GM12878 (cell line): ENCODE data around the gene PLP1. TPM values are rescaled to one million over a fixed set of nuclear protein-coding genes. Genes with fewer than 3 reads are reported as not detected.
"Not testable (repeated sequence)": the region's sequence is repeated elsewhere in the genome, so short reads cannot be mapped to it uniquely, and the experiment has no call there.

Experiments used
- ATAC-seq: fragments of 200-7000 bp; cut with Tn5 transposase; 3 replicates; pipeline ENCODE4 v1.9.1; 2020; ENCODE audit warnings: mild to moderate bottlenecking, moderate library complexity
- BruUV-seq: library from RNA; stranded (reverse); fragments of 400-500 nt; replicated peaks from 2 replicates; lab custom pipeline; 2021; lab: Mats Ljungman, UMichigan
- CTCF ChIA-PET: fragments of 300-600 bp; sonication (Branson Sonifier 250); formaldehyde crosslinking; extraction: SDS; loops from one replicate; lab custom pipeline; 2021; ENCODE audit warnings: inconsistent platforms; lab: Yijun Ruan, JAX
- POLR2A ChIA-PET: fragments of 350-600 bp; formaldehyde crosslinking; extraction: SDS; loops from one replicate; lab custom pipeline; 2021; ENCODE audit warnings: inconsistent platforms; lab: Charles Lee
- RAD21 ChIA-PET: fragments of 300-600 bp; sonication (Branson Sonifier 250); formaldehyde crosslinking; loops from one replicate; lab custom pipeline; 2023; ENCODE audit warnings: antibody characterized with exemption; ENCODE audit not compliant: unreplicated experiment; lab: Charles Lee
- SMC1A ChIA-PET: fragments of 300-600 bp; sonication (Branson Sonifier 250); formaldehyde crosslinking; loops from one replicate; lab custom pipeline; 2023; ENCODE audit not compliant: unreplicated experiment, uncharacterized antibody; lab: Charles Lee
- DNase-seq: peaks from one replicate; pipeline ENCODE4 v3.0.0-alpha.2; 2011; ENCODE audit warnings: low read depth, low spot score
- FAIRE-seq: peaks from 3 replicates; lab custom pipeline; 2011; peaks lifted over from hg19 to GRCh38; lab: Jason Lieb, UNC
- H2AFZ ChIP-seq: 2 replicates; pipeline ENCODE4 v1.6.0; 2011; ENCODE audit warnings: low read depth, low read length, control low read depth; ENCODE audit not compliant: control insufficient read depth
- H3K27ac ChIP-seq: 2 replicates; pipeline ENCODE4 v1.5.1; 2011; ENCODE audit warnings: control low read depth; ENCODE audit not compliant: control insufficient read depth, insufficient read depth
- H3K27me3 ChIP-seq, 2 experiments: replicated peaks in 1 of 2; 2 replicates each; pipeline versions ENCODE4 v1.6.0 to v1.6.1; 2011; ENCODE audit warnings: low read length in 1 of 2; ENCODE audit not compliant: control insufficient read depth in 2 of 2, insufficient read depth in 2 of 2
- H3K36me3 ChIP-seq, 2 experiments: 2 replicates each; pipeline ENCODE4 v1.5.1; 2011; ENCODE audit warnings: low read length in 1 of 2; ENCODE audit not compliant: control insufficient read depth in 2 of 2, insufficient read depth in 2 of 2
- H3K4me1 ChIP-seq: 2 replicates; pipeline ENCODE4 v1.6.1; 2011; ENCODE audit warnings: mild to moderate bottlenecking, low read length, moderate library complexity, mixed read lengths; ENCODE audit not compliant: control insufficient read depth, insufficient read depth
- H3K4me2 ChIP-seq: 2 replicates; pipeline ENCODE4 v1.6.0; 2011; ENCODE audit warnings: control low read depth; ENCODE audit not compliant: control insufficient read depth, insufficient read depth
- H3K4me3 ChIP-seq: fragments of 200-600 bp; sonication (generic); 2 replicates; pipeline ENCODE4 v1.5.1; 2016
- H3K79me2 ChIP-seq: 2 replicates; pipeline ENCODE4 v1.6.0; 2011; ENCODE audit warnings: low read length; ENCODE audit not compliant: control insufficient read depth, insufficient read depth
- H3K9ac ChIP-seq: 2 replicates; pipeline ENCODE4 v1.8.0; 2011; ENCODE audit warnings: low read length, control low read depth, mixed read lengths; ENCODE audit not compliant: control insufficient read depth, insufficient read depth
- H3K9me3 ChIP-seq: replicated peaks from 3 replicates; pipeline ENCODE4 v1.5.1; 2011; ENCODE audit warnings: mild to moderate bottlenecking, low read length; ENCODE audit not compliant: control insufficient read depth, insufficient read depth
- H4K20me1 ChIP-seq: 2 replicates; pipeline ENCODE4 v1.6.0; 2011; ENCODE audit not compliant: control insufficient read depth, insufficient read depth
- ESRRA ChIP-seq: IDR thresholded peaks from 2 replicates; pipeline ENCODE4 v1.6.1; 2012; ENCODE audit warnings: mild to moderate bottlenecking, low read length, improper control_type of control experiment
- FOS ChIP-seq: IDR thresholded peaks from 3 replicates; pipeline ENCODE4 v1.6.1; 2011; ENCODE audit warnings: borderline replicate concordance; ENCODE audit not compliant: insufficient read length; ENCODE audit errors: extremely low read depth
- MEF2A ChIP-seq: IDR thresholded peaks from 2 replicates; pipeline ENCODE4 v1.6.1; 2011; ENCODE audit warnings: low read depth, mild to moderate bottlenecking, low read length, moderate library complexity; ENCODE audit not compliant: insufficient read depth
- NFYB ChIP-seq: IDR thresholded peaks from 2 replicates; pipeline ENCODE4 v1.6.1; 2011; ENCODE audit warnings: low read depth, mild to moderate bottlenecking, low read length, improper control_type of control experiment, moderate library complexity; ENCODE audit not compliant: insufficient read depth
- PAX8 ChIP-seq: fragments of 450-650 bp; IDR thresholded peaks from 2 replicates; pipeline ENCODE4 v1.6.1; 2017; ENCODE audit warnings: mild to moderate bottlenecking, moderate library complexity
- STAT1 ChIP-seq: fragments of 450-650 bp; conservative IDR thresholded peaks from 2 replicates; pipeline ENCODE4 v1.6.1; 2014; ENCODE audit warnings: antibody characterized with exemption, mild to moderate bottlenecking
- YBX1 ChIP-seq: fragments of 450-650 bp; IDR thresholded peaks from 2 replicates; pipeline ENCODE4 v1.6.1; 2016; ENCODE audit warnings: antibody characterized with exemption
- WGBS: methylation state at CpG from one replicate; pipeline ENCODE4 v1.1.6; 2016; ENCODE audit warnings: low lambda C conversion rate; ENCODE audit not compliant: insufficient replicate concordance, insufficient coverage; ENCODE audit errors: missing lambda C conversion rate; 5-methylcytosine and 5-hydroxymethylcytosine counted together
- in situ Hi-C: fragments of 300-500 bp; cut with MboI; formaldehyde crosslinking; loops from 9 replicates; pipeline ENCODE4 v1.14.3; 2018; ENCODE audit warnings: mixed read lengths
- intact Hi-C: fragments of 100-400 bp; cut with micrococcal nuclease; formaldehyde crosslinking; loops from one replicate; pipeline ENCODE4 v1.14.2; 2022; ENCODE audit not compliant: unreplicated experiment
- polyA plus RNA-seq, 11 experiments: library from polyadenylated mRNA; depleted of rRNA in 4 of 11; unstranded in 6 of 11; stranded (reverse) in 5 of 11; fragments of >200 nt; fragmentation: Nextera tagmentation in 4 of 11; fragmentation: Illumina TruSeq in 1 of 11; extraction: Ambion mirVana in 4 of 11; extraction: Trizol in 1 of 11; gene quantifications; 1 replicate in 1 of 11; 2 replicates in 10 of 11; pipeline versions ENCODE4 v1.2.1 to v1.2.3, GENCODE V29; 2011 to 2016; ENCODE audit warnings: inconsistent platforms in 2 of 11, missing spikeins in 2 of 11, low read depth in 1 of 11
- total RNA-seq, 4 experiments: library from RNA; depleted of rRNA in 3 of 4; stranded (reverse); fragments of >200 nt in 3 of 4; fragmentation: Illumina TruSeq in 1 of 4; extraction: Trizol in 1 of 4; gene quantifications; 2 replicates each; pipeline versions ENCODE4 v1.2.1 to v1.2.3, GENCODE V29; 2013 to 2021

The PLP1 gene
- total and polyA plus RNA-seq, 10 of the 15 experiments (the other 5 are each of a cell fraction or from before 2014, with no cell fraction given): not detected

GRCh38 chrX:103756736-103757135, 19.9 kb upstream of the PLP1 start (continued):
- TF ChIP-seq FOS (no peak), NFYB (no peak), STAT1 (no peak), PAX8 (no peak), ESRRA (no peak)

DNA sequence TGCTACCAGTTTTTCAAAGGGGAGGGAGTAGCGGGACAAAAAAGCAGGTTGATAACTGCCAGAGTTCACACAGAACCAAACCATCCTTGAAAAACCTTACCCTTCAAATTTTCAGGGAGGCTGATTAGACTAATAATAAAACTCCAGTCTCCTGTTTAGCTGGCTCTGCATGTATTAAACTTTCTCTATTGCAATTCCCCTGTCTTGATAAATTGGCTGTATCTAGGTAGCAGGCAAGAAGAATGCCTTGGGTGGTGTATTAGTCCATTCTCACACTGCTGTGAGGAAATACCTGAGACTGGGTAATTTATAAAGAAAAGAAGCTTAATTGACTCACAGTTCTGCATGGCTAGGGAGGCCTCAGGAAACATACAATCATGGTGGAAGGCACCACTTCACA, 18.1 kb upstream of the PLP1 start:
- RAD21 ChIA-PET: no interaction called here
- Histone ChIP-seq H3K4me2 (no peak overlapping the region), H3K27ac (no peak overlapping the region), H3K9me3 (no peaks in the 10 kb centered on the region), H3K79me2 (no peaks in the 10 kb centered on the region)
- intact Hi-C loops: no loop called here
- DNase-seq (no peak), ATAC-seq (no peak)
- WGBS: 55% methylated on average over 1 of the region's 1 CpG
- SMC1A ChIA-PET: no interaction called here
- TF ChIP-seq MEF2A (no peak), YBX1 (no peak)
- TF ChIP-seq, all 136 proteins: peak for 0
- BruUV-seq: no TSS peak
- in situ Hi-C loops: no loop called here
- CTCF ChIA-PET: no interaction called here
- no peak for FAIRE-seq
- H3K36me3 ChIP-seq: no peaks in the 10 kb centered on the region
- no peak overlapping the region for H3K4me3 ChIP-seq
- H3K4me1 ChIP-seq: no peaks in the 10 kb centered on the region
- no peak overlapping the region for H3K9ac ChIP-seq
- H4K20me1 ChIP-seq: no peaks in the 10 kb centered on the region
- H2AFZ ChIP-seq: no peak overlapping the region
- POLR2A ChIA-PET: no interaction called here
- no peaks in the 10 kb centered on the region; a peak in 1 of 4 replicates for H3K27me3 ChIP-seq

- H3K27ac ChIP-seq, DNase-seq, FAIRE-seq, H3K9me3 ChIP-seq, in situ Hi-C loops, H3K4me2 ChIP-seq, BruUV-seq, intact Hi-C loops, POLR2A ChIA-PET, H3K4me3 ChIP-seq, SMC1A ChIA-PET, H3K4me1 ChIP-seq, CTCF ChIA-PET, H2AFZ ChIP-seq, ATAC-seq, RAD21 ChIA-PET, H3K27me3 ChIP-seq, H3K79me2 ChIP-seq, H4K20me1 ChIP-seq, H3K36me3 ChIP-seq, H3K9ac ChIP-seq: not testable (repeated sequence)
- WGBS: 22% methylated on average over 5 of the region's 5 CpGs
Observed at GRCh38 chrX:103763541-103763940, 13.1 kb upstream of the PLP1 start.

DNA sequence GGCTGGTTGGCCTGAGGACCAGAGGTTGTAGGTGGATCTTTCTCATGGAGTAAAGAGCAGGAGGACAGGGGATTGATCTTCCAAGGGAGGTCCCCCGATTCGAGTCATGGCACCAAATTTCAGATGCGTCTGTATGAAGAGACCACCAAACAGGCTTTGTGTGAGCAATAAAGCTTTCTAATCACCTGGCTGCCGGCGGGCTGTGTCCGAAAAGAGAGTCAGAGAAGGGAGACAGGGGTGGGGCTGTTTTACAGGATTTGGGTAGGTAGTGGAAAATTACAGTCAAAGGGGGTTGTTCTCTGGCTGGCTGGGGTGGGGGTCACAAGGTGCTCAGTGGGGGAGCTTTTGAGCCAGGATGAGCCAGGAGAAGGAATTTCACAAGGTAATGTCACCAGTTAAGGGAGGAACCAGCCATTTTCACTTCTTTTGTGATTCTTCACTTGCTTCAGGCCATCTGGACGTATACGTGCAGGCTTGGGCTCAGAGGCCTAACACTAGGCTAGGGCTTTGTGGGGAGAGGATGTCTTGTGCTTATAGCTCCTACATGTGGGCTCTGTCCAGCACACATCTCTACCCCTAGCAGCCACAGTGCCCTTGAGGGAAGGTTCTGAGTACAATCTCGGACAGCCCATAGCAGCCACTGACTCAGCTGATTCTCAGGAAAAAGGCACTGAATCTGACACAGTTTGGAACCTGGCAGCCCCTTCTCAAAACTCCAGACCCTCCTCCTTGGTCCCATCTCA, 9.7 kb upstream of the PLP1 start:
- SMC1A ChIA-PET, H3K9me3 ChIP-seq, H3K4me2 ChIP-seq, in situ Hi-C loops, RAD21 ChIA-PET, ATAC-seq, intact Hi-C loops, H3K4me3 ChIP-seq, H2AFZ ChIP-seq, DNase-seq, H3K9ac ChIP-seq, H3K36me3 ChIP-seq, BruUV-seq, H3K4me1 ChIP-seq, POLR2A ChIA-PET, CTCF ChIA-PET, H3K27ac ChIP-seq, H4K20me1 ChIP-seq, H3K79me2 ChIP-seq, H3K27me3 ChIP-seq, FAIRE-seq: not testable (repeated sequence)
- WGBS: 19% methylated on average over 9 of the region's 9 CpGs
